GM10847 (cell line): ENCODE measurements around the gene SLC25A21.

Experiments used
- POLR2A ChIP-seq: IDR thresholded peaks from 2 replicates; pipeline ENCODE4 v1.6.1; 2011; ENCODE audit not compliant: insufficient read length; ENCODE audit errors: extremely low read depth

SLC25A21 gene

GRCh38 chr14:36952689-36953088, 219.7 kb downstream of the SLC25A21 start:
- no peak for TF ChIP-seq POLR2A

- no peak for TF ChIP-seq POLR2A
These were observed 221.0 kb downstream of the SLC25A21 start for GRCh38 chr14:36951380-36951911.

- no peak for TF ChIP-seq POLR2A
These were observed 221.6 kb downstream of the SLC25A21 start for GRCh38 chr14:36950812-36951211.

- no peak for TF ChIP-seq POLR2A
These were observed 223.0 kb downstream of the SLC25A21 start for GRCh38 chr14:36949371-36949770.

GRCh38 chr14:36948157-36948859, 224.1 kb downstream of the SLC25A21 start:
- no peak for TF ChIP-seq POLR2A

- TF ChIP-seq POLR2A: no peak
These were observed 225.0 kb downstream of the SLC25A21 start for GRCh38 chr14:36947362-36947761.

GRCh38 chr14:36946872-36947271, 225.5 kb downstream of the SLC25A21 start:
- TF ChIP-seq POLR2A: no peak

- no peak for TF ChIP-seq POLR2A
These were observed 227.9 kb downstream of the SLC25A21 start for GRCh38 chr14:36944307-36945010.

GRCh38 chr14:36942522-36943245, 229.7 kb downstream of the SLC25A21 start:
- no peak for TF ChIP-seq POLR2A

- TF ChIP-seq POLR2A: no peak
These were observed 230.5 kb downstream of the SLC25A21 start for GRCh38 chr14:36941783-36942521.

GRCh38 chr14:36940476-36940875, 231.9 kb downstream of the SLC25A21 start:
- no peak for TF ChIP-seq POLR2A

- TF ChIP-seq POLR2A: no peak
These were observed 233.1 kb downstream of the SLC25A21 start for GRCh38 chr14:36939265-36939664.

- TF ChIP-seq POLR2A: no peak
These were observed 233.7 kb downstream of the SLC25A21 start for GRCh38 chr14:36938678-36939077.

- TF ChIP-seq POLR2A: no peak
These were observed 236.3 kb downstream of the SLC25A21 start for GRCh38 chr14:36935976-36936678.

GRCh38 chr14:36934304-36934703, 238.1 kb downstream of the SLC25A21 start:
- TF ChIP-seq POLR2A: no peak

- no peak for TF ChIP-seq POLR2A
These were observed 240.6 kb downstream of the SLC25A21 start for GRCh38 chr14:36931791-36932190.
